22Rv1 (cell line): Measurements from ENCODE around the gene FAM83D.

ENCODE experiments used
- CTCF ChIP-seq: fragments of 450-650 bp; IDR thresholded peaks from 2 replicates; pipeline ENCODE4 v1.5.1; 2017; ENCODE audit warnings: mild to moderate bottlenecking
- ZFX ChIP-seq: fragments of 450-650 bp; IDR thresholded peaks from 2 replicates; pipeline ENCODE4 v1.6.1; 2017; ENCODE audit warnings: antibody characterized with exemption, borderline replicate concordance

GRCh38 chr20:38940644-38941043, 14.4 kb downstream of the FAM83D start:
- TF ChIP-seq CTCF: no peak
- no peak for TF ChIP-seq ZFX
